Ovary (tissue), 9 donors: ENCODE measurements around the gene FTO. TPM values are rescaled to one million over a fixed set of nuclear protein-coding genes. Genes with fewer than 3 reads are reported as not detected.

Experiments
- DNase-seq, 5 donors: peaks; one replicate each; pipeline ENCODE4 v3.0.0-alpha.2; 2019 to 2020
- H3K27ac ChIP-seq, 2 donors: fragments of 200-600 bp; one replicate each; pipeline versions ENCODE4 v1.5.1 to v1.8.0; 2019 to 2022
- H3K27me3 ChIP-seq: fragments of 200-600 bp; one replicate; pipeline ENCODE4 v1.8.0; 2022
- H3K36me3 ChIP-seq: fragments of 200-600 bp; sonication (generic); one replicate; pipeline ENCODE4 v1.5.1; 2019
- H3K4me1 ChIP-seq: one replicate; pipeline ENCODE4 v1.8.1; 2013; ENCODE audit warnings: mild to moderate bottlenecking, moderate library complexity; ENCODE audit not compliant: insufficient read depth
- H3K4me3 ChIP-seq: fragments of 200-600 bp; sonication (generic); one replicate; pipeline ENCODE4 v1.5.1; 2017
- H3K9me3 ChIP-seq, 2 donors: fragments of 200-600 bp in 1 of 2; sonication (generic) in 1 of 2; one replicate each; pipeline versions ENCODE4 v1.5.1 to v1.8.1; 2013 to 2019; ENCODE audit warnings: mild to moderate bottlenecking in 1 of 2, moderate library complexity in 1 of 2
- EP300 ChIP-seq: sonication (generic); formaldehyde crosslinking; IDR thresholded peaks from one replicate; pipeline ENCODE4 v1.6.1; 2017; ENCODE audit warnings: antibody characterized with exemption
- POLR2A ChIP-seq: fragments of 450-650 bp; IDR thresholded peaks from one replicate; pipeline ENCODE4 v1.6.1; 2017; ENCODE audit warnings: antibody characterized with exemption, mild to moderate bottlenecking, moderate library complexity
- WGBS, 3 donors: extraction: QIAGEN DNeasy Blood & Tissue Kit in 1 of 3; methylation state at CpG; one replicate each; pipeline versions ENCODE4 v1.1.5 to v1.1.7; 2013 to 2017; 5-methylcytosine and 5-hydroxymethylcytosine counted together
- intact Hi-C, 4 donors: fragments of 100-400 bp; cut with DNase I; formaldehyde crosslinking; loops; one replicate each; pipeline versions ENCODE4 v1.11.0 to v1.15.1; 2022 to 2023
- polyA plus RNA-seq, 2 donors: library from polyadenylated mRNA; stranded (reverse); fragments of 200-250 nt in 1 of 2; fragments of 350-450 nt in 1 of 2; fragmentation: Illumina TruSeq in 1 of 2; extraction: RNeasy Lipid Tissue Mini Kit (QIAGEN cat#74804) in 1 of 2; gene quantifications; one replicate each; pipeline ENCODE4 v1.2.3, GENCODE V29; 2013 to 2014
- total RNA-seq, 7 donors: library from RNA; depleted of rRNA in 2 of 7; stranded (reverse); fragments of >200 nt in 2 of 7; fragmentation: NEBNext Ultra II Directional in 3 of 7; extraction: Animal tissue kit (Norgen Biotek cat#: 25700) in 3 of 7; gene quantifications; one replicate each; pipeline versions ENCODE4 v1.1.0 to v1.2.4, GENCODE V29; 2016 to 2023
- TF ChIP-seq, protein P1 (sequence below), 3 donors: fragments of 450-650 bp in 2 of 3; fragments of 200-600 bp in 1 of 3; IDR thresholded peaks; one replicate each; pipeline versions ENCODE4 v1.5.1 to v1.8.0; 2016 to 2022; ENCODE audit warnings: antibody characterized with exemption in 3 of 3, mild to moderate bottlenecking in 1 of 3
- donor health status: DM: no; HTN: no; CAD: no; lungs with moderate emphysema.
- donor health status: DM: no; HTN: no; CAD: no.
- donor health status: Bipolar disorder and iron deficiency.
- donor health status: DM: yes; HTN: yes; CAD: no.
- donor health status: DM: no; HTN: no; CAD: no.
- donor health status: DM: yes; HTN: yes; CAD: no.

Gene FTO
- total and polyA plus RNA-seq, 9 donors = 43.6 to 128 (median 91.4) TPM

DNA sequence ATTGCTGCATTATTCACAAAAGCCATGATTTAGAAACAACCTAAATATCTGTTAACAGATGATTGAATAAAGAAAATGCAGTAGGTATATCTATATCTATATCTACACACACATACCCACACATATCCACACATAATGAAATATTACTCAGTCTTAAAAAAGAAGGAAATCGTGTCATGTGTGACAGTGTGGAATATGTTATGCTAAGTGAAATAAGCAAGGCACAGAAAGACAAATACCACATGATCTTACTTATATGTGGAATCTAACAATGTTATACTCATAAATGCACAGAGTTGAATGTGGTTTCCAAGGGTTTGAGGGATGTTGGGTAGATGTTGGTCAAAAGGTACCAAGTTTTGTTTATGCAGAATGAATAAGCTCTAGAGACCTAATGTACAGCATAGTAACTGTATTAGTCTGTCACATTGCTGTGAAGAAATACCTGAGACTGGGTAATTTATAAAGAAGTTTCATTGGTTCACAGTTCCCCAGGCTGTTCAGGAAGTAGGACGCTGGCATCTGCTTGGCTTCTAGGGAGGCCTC is 156.1 kb downstream of the FTO start:
- H3K36me3 ChIP-seq = no peaks in the 10 kb centered on the region
- H3K9me3 ChIP-seq = no peaks in the 10 kb centered on the region
- H3K27me3 ChIP-seq = no peaks in the 10 kb centered on the region
- 73 to 97% (median 94%) methylated on average over 2 of the region's 2 CpGs for WGBS, 3 donors
- H3K4me3 ChIP-seq = no peak overlapping the region
- DNase-seq = no peak
- intact Hi-C loops = no loop called here
- TF ChIP-seq POLR2A (no peak), EP300 (no peak)
- TF ChIP-seq, protein P1, sequence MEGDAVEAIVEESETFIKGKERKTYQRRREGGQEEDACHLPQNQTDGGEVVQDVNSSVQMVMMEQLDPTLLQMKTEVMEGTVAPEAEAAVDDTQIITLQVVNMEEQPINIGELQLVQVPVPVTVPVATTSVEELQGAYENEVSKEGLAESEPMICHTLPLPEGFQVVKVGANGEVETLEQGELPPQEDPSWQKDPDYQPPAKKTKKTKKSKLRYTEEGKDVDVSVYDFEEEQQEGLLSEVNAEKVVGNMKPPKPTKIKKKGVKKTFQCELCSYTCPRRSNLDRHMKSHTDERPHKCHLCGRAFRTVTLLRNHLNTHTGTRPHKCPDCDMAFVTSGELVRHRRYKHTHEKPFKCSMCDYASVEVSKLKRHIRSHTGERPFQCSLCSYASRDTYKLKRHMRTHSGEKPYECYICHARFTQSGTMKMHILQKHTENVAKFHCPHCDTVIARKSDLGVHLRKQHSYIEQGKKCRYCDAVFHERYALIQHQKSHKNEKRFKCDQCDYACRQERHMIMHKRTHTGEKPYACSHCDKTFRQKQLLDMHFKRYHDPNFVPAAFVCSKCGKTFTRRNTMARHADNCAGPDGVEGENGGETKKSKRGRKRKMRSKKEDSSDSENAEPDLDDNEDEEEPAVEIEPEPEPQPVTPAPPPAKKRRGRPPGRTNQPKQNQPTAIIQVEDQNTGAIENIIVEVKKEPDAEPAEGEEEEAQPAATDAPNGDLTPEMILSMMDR (IDR thresholded peaks at IDR 0.05) = no peak
- H3K27ac ChIP-seq = no peak overlapping the region
- H3K4me1 ChIP-seq = no peaks in the 10 kb centered on the region

DNA sequence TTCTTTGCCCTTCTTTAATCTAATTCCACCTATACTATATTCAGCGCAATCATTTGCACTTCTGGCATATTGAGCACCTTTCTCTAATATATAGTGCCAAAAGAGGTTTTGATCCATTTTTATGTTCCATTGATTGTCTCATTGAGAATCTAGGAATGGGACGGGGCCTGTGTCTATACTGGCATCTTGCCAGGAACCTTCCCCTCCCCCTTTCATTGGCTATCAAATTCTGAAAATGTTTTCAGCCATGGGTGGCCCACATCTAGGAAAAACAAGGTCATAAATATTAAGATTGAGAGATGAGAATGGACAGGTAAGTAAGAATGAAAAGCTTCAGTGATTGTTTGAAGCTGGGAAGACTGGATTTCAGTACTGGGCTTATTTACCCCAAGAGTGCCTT is 159.9 kb downstream of the FTO start:
- intact Hi-C loops = no loop called here
- H3K9me3 ChIP-seq = no peaks in the 10 kb centered on the region
- no peak for DNase-seq
- TF ChIP-seq POLR2A (no peak), EP300 (no peak)
- TF ChIP-seq, protein P1 (IDR thresholded peaks at IDR 0.05) = no peak
- H3K4me3 ChIP-seq = no peak overlapping the region
- 91 to 93% (median 92%) methylated on average over 2 of the region's 2 CpGs for WGBS, 3 donors
- no peaks in the 10 kb centered on the region for H3K4me1 ChIP-seq
- no peak overlapping the region for H3K27ac ChIP-seq
- H3K36me3 ChIP-seq = no peaks in the 10 kb centered on the region
- no peaks in the 10 kb centered on the region for H3K27me3 ChIP-seq

DNA sequence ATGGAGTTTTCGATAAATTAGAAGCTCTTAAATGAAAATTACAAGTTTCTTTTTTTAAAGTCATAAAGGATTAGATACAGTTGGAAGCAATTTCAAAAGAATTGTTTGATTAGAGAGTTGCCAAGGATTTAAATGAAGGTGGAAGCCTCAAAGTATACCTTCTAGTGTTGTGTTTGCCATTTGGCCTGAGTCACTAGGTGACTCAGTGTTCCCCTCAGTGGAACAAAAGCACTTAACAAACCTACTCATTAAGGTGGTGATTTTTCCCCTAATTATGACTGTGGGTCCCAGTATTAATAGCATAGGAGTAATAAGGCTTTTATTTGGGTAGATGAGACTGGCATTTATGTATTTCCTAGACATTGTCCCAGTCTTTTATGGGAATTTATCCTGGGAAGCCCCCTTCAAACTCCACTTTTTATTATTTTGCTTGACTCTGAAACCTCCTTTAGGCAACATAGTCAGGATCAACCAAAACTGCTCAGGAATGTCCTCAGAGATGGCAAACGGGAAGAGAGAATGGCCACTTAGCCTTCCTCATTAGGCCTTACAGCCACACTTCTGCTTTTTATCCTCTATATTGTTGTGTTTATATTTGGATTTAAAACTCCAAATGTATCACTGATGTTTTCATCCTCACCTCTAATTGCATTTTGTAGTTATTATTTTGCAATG is 161.0 kb downstream of the FTO start:
- Histone ChIP-seq H3K4me3 (no peak overlapping the region), H3K27me3 (no peaks in the 10 kb centered on the region), H3K27ac (no peak overlapping the region), H3K9me3 (no peaks in the 10 kb centered on the region), H3K4me1 (no peaks in the 10 kb centered on the region), H3K36me3 (no peaks in the 10 kb centered on the region)
- intact Hi-C loops = no loop called here
- TF ChIP-seq, protein P1 (IDR thresholded peaks at IDR 0.05) = no peak
- TF ChIP-seq POLR2A (no peak), EP300 (no peak)
- 83 to 90% (median 85%) methylated on average over 2 of the region's 2 CpGs for WGBS, 3 donors
- DNase-seq = no peak

DNA sequence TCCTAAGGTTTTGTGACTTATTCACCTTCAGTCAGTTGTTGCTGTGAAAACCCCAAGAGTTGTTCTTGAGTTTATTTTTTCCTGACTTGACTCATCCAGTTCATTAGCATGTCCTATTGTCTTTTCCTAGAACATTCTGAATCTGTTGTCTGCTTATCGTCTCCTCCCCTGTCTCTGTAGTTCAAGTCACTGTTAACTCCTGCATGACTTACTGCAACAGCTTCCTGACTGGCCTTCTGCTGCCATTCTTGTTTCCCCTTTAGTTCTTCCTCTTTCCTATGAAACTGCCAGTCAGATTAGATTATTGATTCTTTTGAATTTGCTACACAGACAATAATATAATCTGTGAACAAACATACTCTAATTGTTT is 161.5 kb downstream of the FTO start:
- WGBS, 3 donors = 5 to 7% (median 6%) methylated on average over 1 of the region's 1 CpG
- no peak overlapping the region for H3K4me3 ChIP-seq
- intact Hi-C loops = no loop called here
- TF ChIP-seq EP300 (no peak), POLR2A (no peak)
- TF ChIP-seq, protein P1 (IDR thresholded peaks at IDR 0.05) = no peak
- no peak for DNase-seq
- no peaks in the 10 kb centered on the region for H3K27me3 ChIP-seq
- H3K4me1 ChIP-seq = no peaks in the 10 kb centered on the region
- no peaks in the 10 kb centered on the region for H3K9me3 ChIP-seq
- H3K27ac ChIP-seq = no peak overlapping the region
- no peaks in the 10 kb centered on the region for H3K36me3 ChIP-seq
